SU-DHL-6 (cell line): ENCODE results near the gene ALK.

ENCODE experiments used
- EZH2phosphoT487 ChIP-seq: fragments of 200-600 bp; sonication (generic), shearing (Covaris generic); conservative IDR thresholded peaks from 2 replicates; pipeline ENCODE4 v1.6.1; 2018; ENCODE audit warnings: mild to moderate bottlenecking, antibody characterized with exemption, low read length, moderate library complexity, mixed read lengths
- TF ChIP-seq, protein P1 (sequence below): fragments of 200-600 bp; sonication (generic); IDR thresholded peaks from one replicate; pipeline ENCODE4 v1.5.1; 2017; ENCODE audit warnings: antibody characterized with exemption, mild to moderate bottlenecking, low read length, moderate library complexity; ENCODE audit not compliant: insufficient read depth, poor library complexity, severe bottlenecking

DNA sequence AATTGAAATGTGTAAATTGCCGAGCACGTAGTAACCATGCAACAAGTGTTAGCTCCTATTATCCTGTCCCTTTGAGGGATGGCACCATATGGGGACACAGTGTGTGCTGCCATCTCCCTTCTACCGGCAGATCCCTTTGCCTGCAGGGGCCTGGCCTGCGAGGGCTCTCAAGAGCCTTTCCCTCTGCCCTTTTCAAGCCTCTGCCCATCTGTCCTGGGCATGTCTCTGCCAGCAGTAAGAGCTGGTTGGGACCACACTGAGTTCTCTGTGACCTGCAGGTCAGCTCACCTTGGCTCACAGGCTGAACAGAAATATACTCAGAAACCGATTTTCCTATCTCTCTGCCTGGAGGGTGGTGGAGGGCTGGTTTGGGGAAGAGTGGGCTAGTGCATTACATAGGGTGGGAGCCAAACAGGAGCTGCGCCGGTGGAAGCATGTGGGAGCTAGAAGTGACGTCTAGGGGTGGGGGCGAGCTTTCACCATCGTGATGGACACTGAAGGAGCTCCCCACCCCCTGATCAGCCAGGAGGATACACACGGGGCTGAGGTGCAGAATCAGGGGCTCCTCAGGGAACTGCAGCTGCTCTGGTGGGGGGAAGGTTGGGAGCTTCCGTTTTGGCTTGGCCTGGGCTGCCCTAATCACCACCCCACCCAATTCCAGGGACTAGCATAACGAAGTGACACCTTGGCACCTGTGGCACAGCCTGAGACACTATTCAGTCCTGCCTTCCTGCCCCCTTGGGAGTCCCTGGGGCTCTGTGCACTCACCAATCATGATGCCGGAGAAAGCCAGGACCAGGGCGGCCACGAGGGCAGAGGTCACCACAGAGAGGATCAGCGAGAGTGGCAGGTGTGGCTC, 696.5 kb downstream of the ALK start:
- TF ChIP-seq, protein P1, sequence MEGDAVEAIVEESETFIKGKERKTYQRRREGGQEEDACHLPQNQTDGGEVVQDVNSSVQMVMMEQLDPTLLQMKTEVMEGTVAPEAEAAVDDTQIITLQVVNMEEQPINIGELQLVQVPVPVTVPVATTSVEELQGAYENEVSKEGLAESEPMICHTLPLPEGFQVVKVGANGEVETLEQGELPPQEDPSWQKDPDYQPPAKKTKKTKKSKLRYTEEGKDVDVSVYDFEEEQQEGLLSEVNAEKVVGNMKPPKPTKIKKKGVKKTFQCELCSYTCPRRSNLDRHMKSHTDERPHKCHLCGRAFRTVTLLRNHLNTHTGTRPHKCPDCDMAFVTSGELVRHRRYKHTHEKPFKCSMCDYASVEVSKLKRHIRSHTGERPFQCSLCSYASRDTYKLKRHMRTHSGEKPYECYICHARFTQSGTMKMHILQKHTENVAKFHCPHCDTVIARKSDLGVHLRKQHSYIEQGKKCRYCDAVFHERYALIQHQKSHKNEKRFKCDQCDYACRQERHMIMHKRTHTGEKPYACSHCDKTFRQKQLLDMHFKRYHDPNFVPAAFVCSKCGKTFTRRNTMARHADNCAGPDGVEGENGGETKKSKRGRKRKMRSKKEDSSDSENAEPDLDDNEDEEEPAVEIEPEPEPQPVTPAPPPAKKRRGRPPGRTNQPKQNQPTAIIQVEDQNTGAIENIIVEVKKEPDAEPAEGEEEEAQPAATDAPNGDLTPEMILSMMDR, result no peak
- TF ChIP-seq EZH2phosphoT487, result no peak
